ENCODE results near the gene ARHGEF17.
A peak's percentile ranks its signal among the peaks of the same experiment; 100 is the strongest.

Gene ARHGEF17

DNA sequence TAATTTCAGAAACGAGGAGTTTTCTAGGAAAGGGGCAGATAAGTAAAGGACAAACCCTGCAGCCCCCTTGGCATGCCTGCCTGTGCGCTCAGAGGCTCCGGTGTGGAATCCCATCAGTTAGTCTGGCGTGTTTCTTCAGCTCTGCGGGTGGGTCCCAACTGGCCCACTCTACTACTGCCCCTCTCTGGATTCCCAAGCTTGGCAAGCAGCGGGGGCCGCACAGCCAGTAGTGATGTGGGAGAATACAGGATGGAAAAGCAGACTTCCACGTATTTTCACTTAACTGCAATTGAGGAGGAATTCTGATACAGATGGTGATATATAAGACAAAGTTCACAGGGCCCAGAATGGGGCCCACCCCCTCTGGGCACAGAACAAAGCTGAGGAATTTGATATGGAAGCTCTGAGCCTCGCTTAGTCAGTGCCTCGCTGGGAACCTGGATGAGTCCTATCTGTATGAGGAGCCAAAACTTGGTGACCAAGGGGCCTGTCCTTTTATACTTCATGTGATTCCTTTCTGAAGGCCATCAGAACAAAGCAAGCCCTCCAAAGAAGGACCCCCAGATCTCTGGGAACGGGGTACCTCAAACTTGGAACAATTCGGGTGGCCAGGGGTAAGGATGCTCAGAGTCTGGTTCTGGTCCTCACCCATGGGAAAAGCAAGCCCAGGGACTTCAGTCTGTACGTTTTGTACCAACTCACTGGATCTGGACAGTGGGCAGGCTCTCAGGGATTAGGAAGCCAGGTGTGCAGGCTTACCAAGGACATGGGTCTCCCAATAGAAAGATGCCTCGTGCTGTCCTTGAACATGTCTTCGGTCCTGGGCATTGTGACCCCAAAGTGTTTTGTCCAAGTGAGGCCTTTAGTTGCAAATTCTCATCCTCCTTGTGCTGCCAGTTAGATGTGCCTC, 94.1 kb downstream of the ARHGEF17 start:
- H3K36me3 ChIP-seq (replicated peaks; ENCODE audit: insufficient read depth, low read length): no peaks in the 10 kb centered on the region

GRCh38 chr11:73402834-73403185, 94.7 kb downstream of the ARHGEF17 start:
- Histone ChIP-seq H3K4me1 (ENCODE audit: low read length) (no peaks in the 10 kb centered on the region), H4K20me1 (ENCODE audit: insufficient read depth, low read length) (no peaks in the 10 kb centered on the region), H3K4me3 (ENCODE audit: low read length) (no peak overlapping the region), H3K9ac (ENCODE audit: low read length) (no peak overlapping the region), H3K79me2 (ENCODE audit: low read length) (no peaks in the 10 kb centered on the region), H2AFZ (ENCODE audit: low read length) (no peak overlapping the region), H3K9me2 (replicated peaks; ENCODE audit: insufficient read depth, low read length) (no peaks in the 10 kb centered on the region), H3F3A (ENCODE audit: insufficient read depth, low read length) (no peaks in the 10 kb centered on the region), H3K27me3 (replicated peaks; ENCODE audit: insufficient read depth, low read length) (no peaks in the 10 kb centered on the region), H3K27ac (ENCODE audit: low read length) (no peak overlapping the region), H3K4me2 (ENCODE audit: low read depth, low read length) (no peak overlapping the region), H3K36me3 (replicated peaks; ENCODE audit: insufficient read depth, low read length) (no peaks in the 10 kb centered on the region), H3K9me3 (replicated peaks; ENCODE audit: insufficient read depth, low read length) (no peaks in the 10 kb centered on the region)
- TF ChIP-seq EZH2phosphoT487 (IDR thresholded peaks at IDR 0.05; ENCODE audit: low read length): no peak
- TF ChIP-seq CTCF (IDR thresholded peaks at IDR 0.05; ENCODE audit: low read length): peak; percentile 41
- peak; percentile 30 for DNase-seq

More for the DNA sequence above, 94.1 kb downstream of the ARHGEF17 start:
- TF ChIP-seq CTCF (IDR thresholded peaks at IDR 0.05; ENCODE audit: low read length) (no peak), EZH2 (optimal IDR thresholded peaks at IDR 0.05; ENCODE audit: low read depth, low read length) (no peak), EZH2phosphoT487 (IDR thresholded peaks at IDR 0.05; ENCODE audit: low read length) (no peak)
- Histone ChIP-seq H3K4me1 (ENCODE audit: low read length) (no peaks in the 10 kb centered on the region), H3K4me2 (ENCODE audit: low read depth, low read length) (no peak overlapping the region), H3K9me2 (replicated peaks; ENCODE audit: insufficient read depth, low read length) (no peaks in the 10 kb centered on the region), H3K9me3 (replicated peaks; ENCODE audit: insufficient read depth, low read length) (no peaks in the 10 kb centered on the region), H3K27ac (ENCODE audit: low read length) (no peak overlapping the region), H3F3A (ENCODE audit: insufficient read depth, low read length) (no peaks in the 10 kb centered on the region), H2AFZ (ENCODE audit: low read length) (no peak overlapping the region), H3K79me2 (ENCODE audit: low read length) (no peaks in the 10 kb centered on the region), H3K9ac (ENCODE audit: low read length) (no peak overlapping the region), H3K4me3 (ENCODE audit: low read length) (no peak overlapping the region), H3K27me3 (replicated peaks; ENCODE audit: insufficient read depth, low read length) (no peaks in the 10 kb centered on the region), H4K20me1 (ENCODE audit: insufficient read depth, low read length) (no peaks in the 10 kb centered on the region)
- no peak for DNase-seq

DNA sequence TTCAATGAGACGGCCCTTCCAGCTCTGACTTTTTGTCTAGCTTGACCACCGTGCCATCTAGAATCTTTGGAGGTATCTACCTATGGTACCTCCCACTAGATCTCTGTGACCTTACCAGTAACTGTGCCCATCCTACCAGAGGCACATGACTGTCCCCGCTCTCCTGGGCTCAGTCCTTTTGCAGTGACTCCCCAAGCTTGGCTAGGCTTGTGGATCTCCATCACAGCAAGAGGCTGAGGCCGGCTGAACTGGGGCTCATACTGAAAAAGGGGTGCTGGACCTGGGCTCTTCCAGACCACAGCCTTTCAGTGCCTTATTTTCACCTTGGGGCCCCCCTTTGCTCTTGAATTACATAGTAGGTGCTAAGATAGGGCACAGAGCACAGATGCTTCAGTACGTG, 95.5 kb downstream of the ARHGEF17 start:
- Histone ChIP-seq H3K4me2 (ENCODE audit: low read depth, low read length) (no peak overlapping the region), H3K9ac (ENCODE audit: low read length) (no peak overlapping the region), H4K20me1 (ENCODE audit: insufficient read depth, low read length) (no peaks in the 10 kb centered on the region), H3K36me3 (replicated peaks; ENCODE audit: insufficient read depth, low read length) (no peaks in the 10 kb centered on the region), H3K27ac (ENCODE audit: low read length) (no peak overlapping the region), H3F3A (ENCODE audit: insufficient read depth, low read length) (no peaks in the 10 kb centered on the region), H3K4me3 (ENCODE audit: low read length) (no peak overlapping the region), H3K9me3 (replicated peaks; ENCODE audit: insufficient read depth, low read length) (no peaks in the 10 kb centered on the region), H3K4me1 (ENCODE audit: low read length) (no peaks in the 10 kb centered on the region), H3K9me2 (replicated peaks; ENCODE audit: insufficient read depth, low read length) (no peaks in the 10 kb centered on the region), H3K27me3 (replicated peaks; ENCODE audit: insufficient read depth, low read length) (no peaks in the 10 kb centered on the region), H3K79me2 (ENCODE audit: low read length) (no peaks in the 10 kb centered on the region), H2AFZ (ENCODE audit: low read length) (no peak overlapping the region)
- no peak for DNase-seq
- TF ChIP-seq EZH2phosphoT487 (IDR thresholded peaks at IDR 0.05; ENCODE audit: low read length) (no peak), EZH2 (optimal IDR thresholded peaks at IDR 0.05; ENCODE audit: low read depth, low read length) (no peak), CTCF (IDR thresholded peaks at IDR 0.05; ENCODE audit: low read length) (no peak)

All from MM.1S (cell line).